ENCODE measurements around the gene TIGD6. TPM values are rescaled to one million over a fixed set of nuclear protein-coding genes. Genes with fewer than 3 reads are reported as not detected.

The TIGD6 gene
- total and polyA plus RNA-seq, 7 donors: 1.4 to 7.8 (median 2.8) TPM

- Histone ChIP-seq H3K9me3 (no peaks in the 10 kb centered on the region), H3K4me1 (peaks cover 26% of the 10 kb centered on the region), H3K4me3 (no peak overlapping the region), H3K27me3 (ENCODE audit: insufficient read depth in 3 of 3, low read length in 2 of 3) (no peaks in the 10 kb centered on the region), H3K36me3 (ENCODE audit: insufficient read depth in 1 of 2, low read depth in 1 of 2) (peaks cover 18 to 95% of the 10 kb centered on the region in 2 donors), H3K27ac (peak overlapping the region; percentile 79)
- no peak for DNase-seq
- ATAC-seq: peak; percentile 57 to 76 (median 66)
- no peak for TF ChIP-seq CTCF (IDR thresholded peaks at IDR 0.05)
- WGBS, 3 donors: 47 to 53% (median 47%) methylated on average over 9 of the region's 9 CpGs
- intact Hi-C loops (cut with DNase I): loop anchor here in 1 of 2 donors (5.0 kb wide), 1 partner anchor 193 kb away; no protein-coding TSS in a partner anchor
Observed at GRCh38 chr5:150024346-150024984, 24.0 kb upstream of the TIGD6 start.

- peaks cover 26% of the 10 kb centered on the region for H3K4me1 ChIP-seq
- DNase-seq (no peak), ATAC-seq (no peak)
- H3K27ac ChIP-seq: peak overlapping the region; percentile 79
- intact Hi-C loops (cut with DNase I): loop anchor here in 1 of 2 donors (5.0 kb wide), 1 partner anchor 194 kb away; no protein-coding TSS in a partner anchor
- TF ChIP-seq CTCF (IDR thresholded peaks at IDR 0.05): no peak
- no peaks in the 10 kb centered on the region for H3K27me3 ChIP-seq (ENCODE audit: insufficient read depth in 3 of 3, low read length in 2 of 3)
- H3K4me3 ChIP-seq: no peak overlapping the region
- peaks cover 20 to 98% of the 10 kb centered on the region in 2 donors for H3K36me3 ChIP-seq (ENCODE audit: insufficient read depth in 1 of 2, low read depth in 1 of 2)
- no peaks in the 10 kb centered on the region for H3K9me3 ChIP-seq
- 75 to 100% (median 88%) methylated on average over 1 of the region's 1 CpG for WGBS, 3 donors
Observed at GRCh38 chr5:150023136-150023535, 22.7 kb upstream of the TIGD6 start.

GRCh38 chr5:150022681-150023080, 22.2 kb upstream of the TIGD6 start:
- WGBS, 3 donors: 48 to 61% (median 51%) methylated on average over 2 of the region's 2 CpGs
- no peaks in the 10 kb centered on the region for H3K9me3 ChIP-seq
- intact Hi-C loops (cut with DNase I): loop anchor here in 1 of 2 donors (5.0 kb wide), 1 partner anchor 195 kb away; no protein-coding TSS in a partner anchor
- peak overlapping the region; percentile 79 for H3K27ac ChIP-seq
- H3K27me3 ChIP-seq (ENCODE audit: insufficient read depth in 3 of 3, low read length in 2 of 3): no peaks in the 10 kb centered on the region
- peaks cover 26% of the 10 kb centered on the region for H3K4me1 ChIP-seq
- DNase-seq (no peak), ATAC-seq (peak in 3 of 4 donors; percentile 33 to 50 (median 46))
- H3K4me3 ChIP-seq: no peak overlapping the region
- peaks cover 20 to 98% of the 10 kb centered on the region in 2 donors for H3K36me3 ChIP-seq (ENCODE audit: insufficient read depth in 1 of 2, low read depth in 1 of 2)
- no peak for TF ChIP-seq CTCF (IDR thresholded peaks at IDR 0.05)

- Histone ChIP-seq H3K4me1 (peaks cover 26% of the 10 kb centered on the region), H3K9me3 (no peaks in the 10 kb centered on the region), H3K36me3 (ENCODE audit: insufficient read depth in 1 of 2, low read depth in 1 of 2) (peaks cover 20 to 98% of the 10 kb centered on the region in 2 donors), H3K27ac (peak overlapping the region; percentile 79), H3K4me3 (peak overlapping the region; percentile 19), H3K27me3 (ENCODE audit: insufficient read depth in 3 of 3, low read length in 2 of 3) (no peaks in the 10 kb centered on the region)
- DNase-seq (no peak), ATAC-seq (peak; percentile 66 to 83 (median 76))
- no peak for TF ChIP-seq CTCF (IDR thresholded peaks at IDR 0.05)
- 34 to 55% (median 51%) methylated on average over 1 of the region's 1 CpG for WGBS, 3 donors
- intact Hi-C loops (cut with DNase I): loop anchor here in 1 of 2 donors (5.0 kb wide), 1 partner anchor 195 kb away; no protein-coding TSS in a partner anchor
Observed at GRCh38 chr5:150022158-150022531, 21.7 kb upstream of the TIGD6 start.

All from psoas muscle (tissue), 8 donors.